ENCODE data around the gene ITPR1.

ITPR1 gene

GRCh38 chr3:4841225-4841624 lies 348.1 kb downstream of the ITPR1 start:
- DNase-seq: no peak

GRCh38 chr3:4841776-4842440 lies 348.8 kb downstream of the ITPR1 start:
- DNase-seq: no peak

- no peak for DNase-seq
Measured at GRCh38 chr3:4843619-4844018, 350.5 kb downstream of the ITPR1 start.

GRCh38 chr3:4845882-4846281 lies 352.7 kb downstream of the ITPR1 start:
- peak; percentile 75 for DNase-seq

- no peak for DNase-seq
Measured at GRCh38 chr3:4846543-4846942, 353.4 kb downstream of the ITPR1 start.

GRCh38 chr3:4848176-4848825 lies 355.2 kb downstream of the ITPR1 start:
- DNase-seq: no peak

- DNase-seq: no peak
Measured at GRCh38 chr3:4849136-4849535, 356.0 kb downstream of the ITPR1 start.

GRCh38 chr3:4849739-4850138 lies 356.6 kb downstream of the ITPR1 start:
- no peak for DNase-seq

- peak; percentile 60 for DNase-seq
Measured at GRCh38 chr3:4850211-4850927, 357.2 kb downstream of the ITPR1 start.

GRCh38 chr3:4850928-4851265 lies 357.7 kb downstream of the ITPR1 start:
- DNase-seq: peak; percentile 75

GRCh38 chr3:4852780-4853748 lies 359.9 kb downstream of the ITPR1 start:
- no peak for DNase-seq

GRCh38 chr3:4853749-4854140 lies 360.6 kb downstream of the ITPR1 start:
- no peak for DNase-seq

- DNase-seq: no peak
Measured at GRCh38 chr3:4855676-4856075, 362.5 kb downstream of the ITPR1 start.

GRCh38 chr3:4856136-4856535 lies 363.0 kb downstream of the ITPR1 start:
- no peak for DNase-seq

GRCh38 chr3:4856564-4856963 lies 363.4 kb downstream of the ITPR1 start:
- no peak for DNase-seq

GRCh38 chr3:4856986-4857385 lies 363.8 kb downstream of the ITPR1 start:
- DNase-seq: no peak

- no peak for DNase-seq
Measured at GRCh38 chr3:4859788-4860187, 366.6 kb downstream of the ITPR1 start.

GRCh38 chr3:4862973-4863372 lies 369.8 kb downstream of the ITPR1 start:
- DNase-seq: no peak

- DNase-seq: no peak
Measured at GRCh38 chr3:4864503-4864902, 371.4 kb downstream of the ITPR1 start.

- no peak for DNase-seq
Measured at GRCh38 chr3:4865714-4866113, 372.6 kb downstream of the ITPR1 start.

- DNase-seq: peak; percentile 56
Measured at GRCh38 chr3:4866866-4867265, 373.7 kb downstream of the ITPR1 start.

GRCh38 chr3:4877173-4877787 lies 384.1 kb downstream of the ITPR1 start:
- DNase-seq: no peak

- DNase-seq: no peak
Measured at GRCh38 chr3:4880850-4881249, 387.7 kb downstream of the ITPR1 start.
